Measurements from ENCODE around the gene TOMM7. TPM values are rescaled to one million over a fixed set of nuclear protein-coding genes. Genes with fewer than 3 reads are reported as not detected.

TOMM7 gene
- total RNA-seq, 1 experiment from 2014 or later: 325 TPM

- POLR2A ChIA-PET: no interaction called here
- H4K20me1 ChIP-seq (ENCODE audit: insufficient read depth): no peaks in the 10 kb centered on the region
- RAD21 ChIA-PET (ENCODE audit: low non-redundant PET in 1 of 2, low total read pairs in 2 of 2, uncharacterized antibody in 2 of 2, unreplicated experiment in 2 of 2): no interaction called here
- H3K36me3 ChIP-seq (ENCODE audit: control insufficient read depth in 1 of 2, insufficient read depth in 2 of 2, low read length in 2 of 2): no peaks in the 10 kb centered on the region
- no peak overlapping the region for H2AFZ ChIP-seq (ENCODE audit: low read depth, low read length, poor library complexity, severe bottlenecking)
- TF ChIP-seq FOSL1 (IDR thresholded peaks at IDR 0.05; ENCODE audit: low read depth): no peak
- no peak for TF ChIP-seq YY1 (IDR thresholded peaks at IDR 0.05; ENCODE audit: extremely low read depth, insufficient replicate concordance, low read depth, low read length)
- TF ChIP-seq ZBTB33 (IDR thresholded peaks at IDR 0.05; ENCODE audit: extremely low read depth, insufficient replicate concordance, low read length): no peak
- no peak for TF ChIP-seq ZFX (IDR thresholded peaks at IDR 0.05)
- TF ChIP-seq SRF (IDR thresholded peaks at IDR 0.05; ENCODE audit: low read depth): no peak
- no peak for TF ChIP-seq EGR1 (IDR thresholded peaks at IDR 0.05; ENCODE audit: low read depth)
- TF ChIP-seq POLR2A (IDR thresholded peaks at IDR 0.05; ENCODE audit: borderline replicate concordance, extremely low read depth, insufficient read depth, insufficient read length): no peak
- TF ChIP-seq POLR2AphosphoS5 (IDR thresholded peaks at IDR 0.05; ENCODE audit: low read depth, low read length): no peak
- TF ChIP-seq MAX (IDR thresholded peaks at IDR 0.05): no peak
- TF ChIP-seq ZNF274 (IDR thresholded peaks at IDR 0.05; ENCODE audit: low read depth, low read length): no peak
- TF ChIP-seq JUND (IDR thresholded peaks at IDR 0.05): no peak
- no peak for TF ChIP-seq ELF1 (IDR thresholded peaks at IDR 0.05; ENCODE audit: borderline replicate concordance, low read depth)
- TF ChIP-seq SIN3A (IDR thresholded peaks at IDR 0.05; ENCODE audit: low read depth): no peak
- TF ChIP-seq EZH2phosphoT487 (IDR thresholded peaks at IDR 0.05; ENCODE audit: borderline replicate concordance): no peak
- TF ChIP-seq ATF3 (IDR thresholded peaks at IDR 0.05): no peak
- TF ChIP-seq CTCF (IDR thresholded peaks at IDR 0.05 in 2 of 3, conservative IDR thresholded peaks at IDR 0.05 in 1 of 3; ENCODE audit: borderline replicate concordance in 1 of 3, insufficient read depth in 1 of 3, low read depth in 2 of 3, low read length in 2 of 3): no peak
- TF ChIP-seq REST (IDR thresholded peaks at IDR 0.05; ENCODE audit: low read depth): no peak
- TF ChIP-seq CBX3 (IDR thresholded peaks at IDR 0.05; ENCODE audit: low read depth): no peak
- CTCF ChIA-PET: interaction anchor here (0.9 kb wide), 1 partner anchor 11 kb away, joined by 3 read pairs; no protein-coding TSS in a partner anchor
- no peaks in the 10 kb centered on the region for H3K79me2 ChIP-seq (ENCODE audit: insufficient read depth, low read length)
- H3K4me1 ChIP-seq (ENCODE audit: control insufficient read depth in 1 of 2, insufficient read depth in 2 of 2, low read length in 2 of 2): no peaks in the 10 kb centered on the region
- intact Hi-C loops (cut with micrococcal nuclease): no loop called here
- no peaks in the 10 kb centered on the region for H3K9me3 ChIP-seq (ENCODE audit: control insufficient read depth in 1 of 2, insufficient read depth in 1 of 2, low read depth in 1 of 2, low read length in 2 of 2)
- H3K27ac ChIP-seq (ENCODE audit: low read depth, low read length): no peak overlapping the region
- no peaks in the 10 kb centered on the region for H3K9me2 ChIP-seq (ENCODE audit: insufficient read depth)
- ATAC-seq: no peak
- H3K9ac ChIP-seq (ENCODE audit: low read length): no peak overlapping the region
- no TSS peak for BruUV-seq (replicated peaks)
- no peak for DNase-seq (ENCODE audit: low read depth, low spot score)
- H3K4me2 ChIP-seq (ENCODE audit: low read length): no peak overlapping the region
- H3K27me3 ChIP-seq (ENCODE audit: insufficient read depth, low read length): no peaks in the 10 kb centered on the region
- H3K4me3 ChIP-seq (replicated peaks in 1 of 2; ENCODE audit: low read depth in 1 of 2, low read length in 2 of 2): no peak overlapping the region
Observed at GRCh38 chr7:22771872-22772228, 50.8 kb downstream of the TOMM7 start.
